HG02973 (cell line): ENCODE results near the gene SLC26A1.
"Not testable (repeated sequence)": the region's sequence is repeated elsewhere in the genome, so short reads cannot be mapped to it uniquely, and the experiment has no call there.

ENCODE experiments used
- ATAC-seq: cut with Tn5 transposase; IDR thresholded peaks from one replicate; pipeline ENCODE4 v1.9.1; 2021; ENCODE audit warnings: moderate library complexity; ENCODE audit not compliant: unreplicated experiment

SLC26A1 gene

GRCh38 chr4:986428-986878, 6.8 kb downstream of the SLC26A1 start:
- ATAC-seq, result no peak

- no peak for ATAC-seq
Observed at GRCh38 chr4:985123-985830, 7.9 kb downstream of the SLC26A1 start.

- no peak for ATAC-seq
Observed at GRCh38 chr4:984336-985054, 8.7 kb downstream of the SLC26A1 start.

GRCh38 chr4:982814-983213, 10.4 kb downstream of the SLC26A1 start:
- ATAC-seq, result no peak

GRCh38 chr4:982291-982690, 10.9 kb downstream of the SLC26A1 start:
- no peak for ATAC-seq

- ATAC-seq, result no peak
Observed at GRCh38 chr4:978957-979701, 14.1 kb downstream of the SLC26A1 start.

GRCh38 chr4:976016-976415, 17.2 kb downstream of the SLC26A1 start:
- not testable (repeated sequence) for ATAC-seq

GRCh38 chr4:974668-975067, 18.5 kb downstream of the SLC26A1 start:
- no peak for ATAC-seq

- peak; percentile 61 for ATAC-seq
Observed at GRCh38 chr4:973431-974397, 19.5 kb downstream of the SLC26A1 start, which contains the start of gene DGKQ. Gene DGKQ, minus strand, starts transcription at chr4:973569. Its CDS starts 87 bp downstream, at chr4:973482.

GRCh38 chr4:972651-973424, 20.4 kb downstream of the SLC26A1 start:
- ATAC-seq, result peak; percentile 30

- no peak for ATAC-seq
Observed at GRCh38 chr4:971666-972500, 21.3 kb downstream of the SLC26A1 start.

GRCh38 chr4:970854-971520, 22.2 kb downstream of the SLC26A1 start:
- no peak for ATAC-seq

- ATAC-seq, result no peak
Observed at GRCh38 chr4:970046-970745, 23.0 kb downstream of the SLC26A1 start.

- ATAC-seq, result no peak
Observed at GRCh38 chr4:968621-969394, 24.4 kb downstream of the SLC26A1 start.

GRCh38 chr4:968221-968620, 25.0 kb downstream of the SLC26A1 start:
- no peak for ATAC-seq

- no peak for ATAC-seq
Observed at GRCh38 chr4:967113-968104, 25.8 kb downstream of the SLC26A1 start.
